HepG2 (cell line): Measurements from ENCODE around the gene INF2. TPM values are rescaled to one million over a fixed set of nuclear protein-coding genes. Genes with fewer than 3 reads are reported as not detected.
A peak's percentile ranks its signal among the peaks of the same experiment; 100 is the strongest.

Source experiments
- ATAC-seq: fragments of 200-7000 bp; cut with Tn5 transposase; 3 replicates; pipeline ENCODE4 v1.9.1; 2020; ENCODE audit warnings: mild to moderate bottlenecking, moderate library complexity
- BruUV-seq: library from RNA; stranded (reverse); fragments of 400-500 nt; replicated peaks from 2 replicates; lab custom pipeline; 2021; lab: Mats Ljungman, UMichigan
- CTCF ChIA-PET: fragments of 300-600 bp; formaldehyde crosslinking; extraction: SDS; loops from one replicate; lab custom pipeline; 2021; ENCODE audit warnings: low total read pairs, inconsistent platforms, low intra/inter-chr PET ratio; lab: Yijun Ruan, JAX
- POLR2A ChIA-PET: fragments of 350-600 bp; sonication (Branson Sonifier 250); formaldehyde crosslinking; loops from one replicate; lab custom pipeline; 2020; ENCODE audit warnings: antibody characterized with exemption, inconsistent platforms; lab: Yijun Ruan, JAX
- DNase-seq: peaks from one replicate; pipeline ENCODE4 v3.0.0-alpha.2; 2015; ENCODE audit warnings: low spot score
- FAIRE-seq: peaks from 3 replicates; lab custom pipeline; 2011; peaks lifted over from hg19 to GRCh38; lab: Jason Lieb, UNC
- H2AFZ ChIP-seq: one replicate; pipeline ENCODE4 v1.6.1; 2011; ENCODE audit warnings: low read length, inconsistent platforms
- H3K27ac ChIP-seq: fragments of 300-600 bp; 3 replicates; pipeline ENCODE4 v1.8.0; 2011; ENCODE audit warnings: mixed run types, mild to moderate bottlenecking, mixed read lengths, low read length, inconsistent platforms; ENCODE audit not compliant: insufficient read depth; ENCODE audit errors: extremely low read length
- H3K27me3 ChIP-seq, 2 experiments: fragments of 200-600 bp in 1 of 2; 2 replicates in 1 of 2; 3 replicates in 1 of 2; pipeline versions ENCODE4 v1.6.0 to v1.8.0; 2011; ENCODE audit warnings: low read length in 2 of 2, mild to moderate bottlenecking in 2 of 2, moderate library complexity in 2 of 2, inconsistent platforms in 1 of 2; ENCODE audit not compliant: insufficient read depth in 2 of 2, control insufficient read depth in 1 of 2
- H3K36me3 ChIP-seq, 2 experiments: fragments of 200-600 bp in 1 of 2; replicated peaks in 1 of 2; 2 replicates in 1 of 2; 3 replicates in 1 of 2; pipeline versions ENCODE4 v1.5.1 to v1.8.0; 2011; ENCODE audit warnings: low read length in 2 of 2, inconsistent platforms in 1 of 2; ENCODE audit not compliant: insufficient read depth in 2 of 2, control insufficient read depth in 1 of 2
- H3K4me1 ChIP-seq: 2 replicates; pipeline ENCODE4 v1.5.1; 2012; ENCODE audit warnings: low read length, inconsistent platforms; ENCODE audit not compliant: insufficient read depth
- H3K4me2 ChIP-seq: 2 replicates; pipeline ENCODE4 v1.6.0; 2011; ENCODE audit warnings: low read depth, low read length, inconsistent platforms
- H3K4me3 ChIP-seq, 3 experiments: fragments of 200-600 bp in 1 of 3; sonication (generic), shearing (Covaris generic) in 1 of 3; replicated peaks in 1 of 3; 2 replicates each; pipeline ENCODE4 v1.5.1; 2011 to 2016; ENCODE audit warnings: low read length in 3 of 3, inconsistent platforms in 2 of 3, low read depth in 2 of 3, mild to moderate bottlenecking in 2 of 3, control low read depth in 1 of 3, mixed read lengths in 1 of 3; ENCODE audit not compliant: insufficient read depth in 1 of 3
- H3K79me2 ChIP-seq: one replicate; pipeline ENCODE4 v1.6.1; 2011; ENCODE audit warnings: low read length, inconsistent platforms; ENCODE audit not compliant: insufficient read depth
- H3K9ac ChIP-seq: 2 replicates; pipeline ENCODE4 v1.6.0; 2011; ENCODE audit warnings: mild to moderate bottlenecking, low read depth, low read length, inconsistent platforms; ENCODE audit not compliant: insufficient read depth
- H3K9me3 ChIP-seq: 2 replicates; pipeline ENCODE4 v1.5.1; 2012; ENCODE audit warnings: mild to moderate bottlenecking, low read length
- H4K20me1 ChIP-seq: 2 replicates; pipeline ENCODE4 v1.6.0; 2011; ENCODE audit warnings: inconsistent platforms, mild to moderate bottlenecking, low read length, moderate library complexity; ENCODE audit not compliant: insufficient read depth
- IRF9 ChIP-seq: sonication (generic); formaldehyde crosslinking; IDR thresholded peaks from 2 replicates; pipeline ENCODE4 v1.8.0; 2022; ENCODE audit warnings: missing genetic modification reagents, mild to moderate bottlenecking, borderline replicate concordance
- KDM5A ChIP-seq: fragments of 200-600 bp; sonication (generic); IDR thresholded peaks from 2 replicates; pipeline ENCODE4 v1.7.0; 2018; ENCODE audit warnings: antibody characterized with exemption, mild to moderate bottlenecking, low read length, borderline replicate concordance
- NFE2L2 ChIP-seq: fragments of 150-350 bp; IDR thresholded peaks from 2 replicates; pipeline ENCODE4 v1.6.1; 2014; ENCODE audit warnings: low read length
- TBX3 ChIP-seq: fragments of 450-650 bp; IDR thresholded peaks from 2 replicates; pipeline ENCODE4 v1.6.1; 2017; ENCODE audit warnings: antibody characterized with exemption, mild to moderate bottlenecking, inconsistent platforms, borderline replicate concordance
- TEAD3 ChIP-seq: optimal IDR thresholded peaks from 2 replicates; pipeline ENCODE3; 2016; ENCODE audit warnings: borderline replicate concordance
- TERF1 ChIP-seq: sonication (generic); formaldehyde crosslinking; IDR thresholded peaks from 2 replicates; pipeline ENCODE4 v1.8.0; 2022; ENCODE audit warnings: mild to moderate bottlenecking, missing genetic modification reagents, moderate library complexity
- ZNF777 ChIP-seq: sonication (generic); formaldehyde crosslinking; IDR thresholded peaks from 2 replicates; pipeline ENCODE4 v1.4.0; 2020; ENCODE audit warnings: missing genetic modification reagents
- WGBS: methylation state at CpG from one replicate; pipeline ENCODE4 v1.1.6; 2017; ENCODE audit warnings: low lambda C conversion rate; 5-methylcytosine and 5-hydroxymethylcytosine counted together
- in situ Hi-C: cut with HindIII; loops from 2 replicates; pipeline ENCODE4 v1.10.0; 2017; ENCODE audit warnings: low pct_unique_long_range_greater_than_20kb; ENCODE audit not compliant: extremely low pct_ligation_motif_present
- intact Hi-C: fragments of 100-400 bp; cut with micrococcal nuclease; formaldehyde crosslinking; loops from one replicate; pipeline ENCODE4 v1.10.0; 2022; ENCODE audit not compliant: unreplicated experiment
- polyA plus RNA-seq, 8 experiments: library from polyadenylated mRNA; depleted of rRNA in 3 of 8; stranded (reverse) in 7 of 8; unstranded in 1 of 8; fragments of >200 nt; fragmentation: Illumina TruSeq in 4 of 8; extraction: Trizol in 4 of 8; gene quantifications; 2 replicates each; pipeline versions ENCODE4 v1.2.1 to v1.2.3, GENCODE V29; 2011 to 2016; ENCODE audit warnings: low read depth in 4 of 8, missing spikeins in 1 of 8, mixed read lengths in 1 of 8; ENCODE audit not compliant: insufficient read depth in 1 of 8
- total RNA-seq, 5 experiments: library from RNA; depleted of rRNA; stranded (reverse); fragments of >200 nt; fragmentation: Illumina TruSeq; extraction: Trizol; gene quantifications; 2 replicates each; pipeline ENCODE4 v1.2.3, GENCODE V29; 2016; ENCODE audit warnings: low read depth in 1 of 5
- TF ChIP-seq, protein P1 (sequence below): sonication (generic); formaldehyde crosslinking; IDR thresholded peaks from 2 replicates; pipeline ENCODE4 v1.5.0; 2020; ENCODE audit warnings: mild to moderate bottlenecking, low read depth, missing genetic modification reagents, borderline replicate concordance
- TF ChIP-seq, protein P2 (sequence below): sonication (generic); formaldehyde crosslinking; conservative IDR thresholded peaks from 2 replicates; pipeline ENCODE4 v1.8.1; 2023; ENCODE audit warnings: missing genetic modification reagents

Gene INF2
- total and polyA plus RNA-seq, 2 of the 13 experiments (the other 11 are each of a cell fraction or from before 2014, with no cell fraction given): 16.4 to 26.4 TPM

DNA sequence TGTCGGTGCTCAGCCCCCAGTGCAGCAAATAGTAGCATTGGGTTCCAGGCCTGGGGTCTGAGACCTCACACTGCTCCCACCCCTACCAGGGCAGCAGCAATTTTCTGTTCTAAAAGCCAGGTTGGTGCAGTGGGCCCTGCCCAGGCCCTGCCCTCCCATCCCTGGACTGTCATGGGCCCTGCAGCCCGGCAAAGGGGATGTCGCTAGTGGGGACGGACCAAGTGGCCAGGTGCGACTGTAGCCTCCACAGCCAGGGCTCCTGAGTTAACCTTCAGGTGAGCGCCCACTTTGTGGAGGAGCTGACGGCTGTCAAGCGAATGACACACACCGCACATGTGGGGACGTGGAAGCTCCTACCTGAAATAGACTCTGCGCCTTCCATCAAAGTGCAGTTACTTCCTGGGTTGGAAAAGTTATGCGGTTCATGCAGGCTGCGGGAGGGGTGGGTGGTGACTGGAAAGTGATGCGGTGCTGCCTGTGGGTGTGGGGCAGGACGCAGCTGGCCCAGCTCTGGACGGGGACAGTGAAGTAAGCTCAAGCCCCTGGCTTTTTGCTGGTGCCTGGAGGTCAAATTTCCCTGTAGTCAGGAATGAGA is 1.5 kb downstream of the INF2 start:
- in situ Hi-C loops: no loop called here
- FAIRE-seq (no peak), DNase-seq (no peak), ATAC-seq (no peak)
- H3K4me2 ChIP-seq: peak overlapping the region; percentile 86
- H3K9me3 ChIP-seq: no peaks in the 10 kb centered on the region
- H3K9ac ChIP-seq: peak overlapping the region; percentile 88; the same call in 1 of the 2 replicates
- no peaks in the 10 kb centered on the region for H3K27me3 ChIP-seq
- peak overlapping the region; percentile 74 to 90 (median 86) for H3K4me3 ChIP-seq
- peaks cover 32% of the 10 kb centered on the region for H3K79me2 ChIP-seq
- 0 out of 2 replicates have a peak, but pooled peaks have one; percentile 27 for TF ChIP-seq IRF9 (CRISPR knock-in tag)
- TF ChIP-seq NFE2L2: no peak
- TF ChIP-seq ZNF777: no peak
- TF ChIP-seq TEAD3 (CRISPR knock-in tag): no peak
- BruUV-seq: no TSS peak
- intact Hi-C loops: no loop called here
- POLR2A ChIA-PET: interaction anchor here (1.3 to 4.5 kb wide), 3 partner anchors 10 to 25 kb away, joined by 4 to 89 read pairs (median 6); no protein-coding TSS in a partner anchor
- H4K20me1 ChIP-seq: peaks cover 19% of the 10 kb centered on the region; the same call in 1 of the 2 replicates
- H3K27ac ChIP-seq: no peak overlapping the region
- 96% methylated on average over 11 of the region's 16 CpGs for WGBS
- CTCF ChIA-PET: no interaction called here
- H3K4me1 ChIP-seq: peaks cover 51% of the 10 kb centered on the region
- no peak overlapping the region for H2AFZ ChIP-seq
- peaks cover 1 to 2% of the 10 kb centered on the region in 2 experiments; a peak in 2 of 5 replicates for H3K36me3 ChIP-seq

- no peak for FAIRE-seq
- peaks cover 4 to 7% of the 10 kb centered on the region in 2 experiments; a peak in 2 of 5 replicates for H3K36me3 ChIP-seq
- H3K4me2 ChIP-seq: peak overlapping the region; percentile 86
- intact Hi-C loops: no loop called here
- no peak for ATAC-seq
- CTCF ChIA-PET: no interaction called here
- in situ Hi-C loops: no loop called here
- 93% methylated on average over 5 of the region's 19 CpGs for WGBS
- no TSS peak for BruUV-seq
- no peak for DNase-seq
- H3K9me3 ChIP-seq: no peaks in the 10 kb centered on the region
- no peaks in the 10 kb centered on the region for H3K27me3 ChIP-seq
- H3K79me2 ChIP-seq: peaks cover 32% of the 10 kb centered on the region
- POLR2A ChIA-PET: interaction anchor here (1.3 kb wide), 1 partner anchor 10 kb away, joined by 4 read pairs; no protein-coding TSS in a partner anchor
- no peak overlapping the region for H2AFZ ChIP-seq
- H3K4me3 ChIP-seq: peak overlapping the region in 1 of 3 experiments; percentile 86; a peak in 1 of 6 replicates
- peaks cover 47% of the 10 kb centered on the region for H3K4me1 ChIP-seq
- H3K27ac ChIP-seq: no peak overlapping the region
- peaks cover 22% of the 10 kb centered on the region; the same call in 1 of the 2 replicates for H4K20me1 ChIP-seq
- H3K9ac ChIP-seq: no peak overlapping the region
- TF ChIP-seq, protein P1, sequence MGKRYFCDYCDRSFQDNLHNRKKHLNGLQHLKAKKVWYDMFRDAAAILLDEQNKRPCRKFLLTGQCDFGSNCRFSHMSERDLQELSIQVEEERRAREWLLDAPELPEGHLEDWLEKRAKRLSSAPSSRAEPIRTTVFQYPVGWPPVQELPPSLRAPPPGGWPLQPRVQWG (CRISPR knock-in tag): no peak
- TF ChIP-seq, protein P2, sequence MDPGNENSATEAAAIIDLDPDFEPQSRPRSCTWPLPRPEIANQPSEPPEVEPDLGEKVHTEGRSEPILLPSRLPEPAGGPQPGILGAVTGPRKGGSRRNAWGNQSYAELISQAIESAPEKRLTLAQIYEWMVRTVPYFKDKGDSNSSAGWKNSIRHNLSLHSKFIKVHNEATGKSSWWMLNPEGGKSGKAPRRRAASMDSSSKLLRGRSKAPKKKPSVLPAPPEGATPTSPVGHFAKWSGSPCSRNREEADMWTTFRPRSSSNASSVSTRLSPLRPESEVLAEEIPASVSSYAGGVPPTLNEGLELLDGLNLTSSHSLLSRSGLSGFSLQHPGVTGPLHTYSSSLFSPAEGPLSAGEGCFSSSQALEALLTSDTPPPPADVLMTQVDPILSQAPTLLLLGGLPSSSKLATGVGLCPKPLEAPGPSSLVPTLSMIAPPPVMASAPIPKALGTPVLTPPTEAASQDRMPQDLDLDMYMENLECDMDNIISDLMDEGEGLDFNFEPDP (CRISPR knock-in tag): no peak
- no peak for TF ChIP-seq TERF1
- no peak for TF ChIP-seq TBX3
- no peak for TF ChIP-seq KDM5A
Observed at GRCh38 chr14:104691546-104692260, 2.3 kb downstream of the INF2 start.
